Mucosa of descending colon (tissue), 3 donors: ENCODE measurements around the gene DKKL1. TPM values are rescaled to one million over a fixed set of nuclear protein-coding genes. Genes with fewer than 3 reads are reported as not detected.
"Not testable (repeated sequence)": the region's sequence is repeated elsewhere in the genome, so short reads cannot be mapped to it uniquely, and the experiment has no call there.

ENCODE experiments used
- ATAC-seq: fragments of 200-7000 bp; cut with Tn5 transposase; one replicate; pipeline ENCODE4 v1.9.1; 2020; ENCODE audit warnings: mild to moderate bottlenecking, moderate library complexity
- DNase-seq, 3 donors: peaks; one replicate each; pipeline ENCODE4 v3.0.0-alpha.2; 2020
- H3K36me3 ChIP-seq: fragments of 200-600 bp; one replicate; pipeline ENCODE4 v1.8.0; 2021; ENCODE audit warnings: low read depth, mild to moderate bottlenecking
- H3K4me1 ChIP-seq: fragments of 200-600 bp; one replicate; pipeline ENCODE4 v1.8.0; 2021; ENCODE audit warnings: low read depth, mild to moderate bottlenecking
- H3K4me3 ChIP-seq: fragments of 200-600 bp; one replicate; pipeline ENCODE4 v1.8.0; 2021; ENCODE audit warnings: mild to moderate bottlenecking
- H3K9me3 ChIP-seq: fragments of 200-600 bp; one replicate; pipeline ENCODE4 v1.8.0; 2021; ENCODE audit warnings: mild to moderate bottlenecking
- CTCF ChIP-seq: fragments of 200-600 bp; IDR thresholded peaks from one replicate; pipeline ENCODE4 v1.8.0; 2022; ENCODE audit warnings: antibody characterized with exemption, mild to moderate bottlenecking
- intact Hi-C, 2 donors: fragments of 100-400 bp; cut with DNase I in 1 of 2; cut with micrococcal nuclease in 1 of 2; formaldehyde crosslinking; loops; one replicate each; pipeline versions ENCODE4 v1.11.0 to v1.11.1; 2022; cut with DNase I, micrococcal nuclease
- total RNA-seq, 3 donors: library from RNA; stranded (reverse); fragmentation: NEBNext Ultra II Directional in 2 of 3; extraction: Animal tissue kit (Norgen Biotek cat#: 25700) in 2 of 3; gene quantifications; one replicate each; pipeline versions ENCODE4 v1.2.1 to v1.2.4, GENCODE V29; 2021 to 2023
- donor health status: DM: no; HTN: no; CAD: no; lungs with moderate emphysema.
- donor health status: DM: no; HTN: no; CAD: no.
- donor health status: DM: no; HTN: yes; CAD: no.

DKKL1 gene
- total RNA-seq, 3 donors from 2014 or later = 0.44 TPM; not detected in 2

GRCh38 chr19:49362929-49363267 lies 779 bp upstream of the DKKL1 start:
- DNase-seq = peak; percentile 38 to 69 (median 59)
- peak; percentile 2 for ATAC-seq
- Histone ChIP-seq H3K4me3 (no peak overlapping the region), H3K36me3 (no peaks in the 10 kb centered on the region), H3K4me1 (peaks cover 13% of the 10 kb centered on the region), H3K9me3 (no peaks in the 10 kb centered on the region)
- TF ChIP-seq CTCF = no peak
- intact Hi-C loops = no loop called here

- ATAC-seq (no peak), DNase-seq (peak in 1 of 3 donors; percentile 41)
- intact Hi-C loops = no loop called here
- no peak for TF ChIP-seq CTCF
- Histone ChIP-seq H3K36me3 (no peaks in the 10 kb centered on the region), H3K9me3 (peaks cover 8% of the 10 kb centered on the region), H3K4me1 (peaks cover 13% of the 10 kb centered on the region), H3K4me3 (no peak overlapping the region)
Measured at GRCh38 chr19:49364083-49364737, 533 bp downstream of the DKKL1 start.

- no peak for DNase-seq
- intact Hi-C loops = no loop called here
- no peaks in the 10 kb centered on the region for H3K36me3 ChIP-seq
- no peak for ATAC-seq
- H3K4me1 ChIP-seq = peaks cover 13% of the 10 kb centered on the region
- TF ChIP-seq CTCF = no peak
- peaks cover 15% of the 10 kb centered on the region for H3K9me3 ChIP-seq
- no peak overlapping the region for H3K4me3 ChIP-seq
Measured at GRCh38 chr19:49366110-49366509, 2.4 kb downstream of the DKKL1 start.

- Histone ChIP-seq H3K4me3 (no peak overlapping the region), H3K36me3 (no peaks in the 10 kb centered on the region), H3K4me1 (peaks cover 1% of the 10 kb centered on the region), H3K9me3 (peaks cover 15% of the 10 kb centered on the region)
- DNase-seq = no peak
- intact Hi-C loops = no loop called here
- TF ChIP-seq CTCF = no peak
- no peak for ATAC-seq
Measured at GRCh38 chr19:49368711-49369358, 5.2 kb downstream of the DKKL1 start.

GRCh38 chr19:49371184-49371583 lies 7.5 kb downstream of the DKKL1 start:
- no peaks in the 10 kb centered on the region for H3K4me1 ChIP-seq
- H3K9me3 ChIP-seq = peaks cover 15% of the 10 kb centered on the region
- intact Hi-C loops = no loop called here
- DNase-seq (no peak), ATAC-seq (no peak)
- no peaks in the 10 kb centered on the region for H3K36me3 ChIP-seq
- no peak for TF ChIP-seq CTCF
- no peak overlapping the region for H3K4me3 ChIP-seq

GRCh38 chr19:49373174-49373573 lies 9.5 kb downstream of the DKKL1 start:
- peaks cover 15% of the 10 kb centered on the region for H3K9me3 ChIP-seq
- intact Hi-C loops, H3K4me1 ChIP-seq, H3K4me3 ChIP-seq, DNase-seq, ATAC-seq, H3K36me3 ChIP-seq: not testable (repeated sequence)
